Caco-2 (cell line): ENCODE results near the gene RAC2. TPM values are rescaled to one million over a fixed set of nuclear protein-coding genes. Genes with fewer than 3 reads are reported as not detected.

Experiments used
- BruUV-seq: library from RNA; stranded (reverse); fragments of 400-500 nt; replicated peaks from 2 replicates; lab custom pipeline; 2021; lab: Mats Ljungman, UMichigan
- CTCF ChIA-PET: fragments of 300-600 bp; sonication (Branson Sonifier 250); formaldehyde crosslinking; loops from one replicate; lab custom pipeline; 2022; ENCODE audit warnings: antibody characterized with exemption; lab: Charles Lee
- POLR2A ChIA-PET: fragments of 300-600 bp; sonication (Branson Sonifier 250); formaldehyde crosslinking; loops from one replicate; lab custom pipeline; 2022; ENCODE audit warnings: antibody characterized with exemption; lab: Charles Lee
- DNase-seq, 2 experiments: peaks; one replicate each; pipeline versions ENCODE4 v3.0.0 to v3.0.0-alpha.2; 2020 to 2022
- H3K27me3 ChIP-seq: replicated peaks from 2 replicates; pipeline ENCODE4 v1.6.0; 2011; ENCODE audit warnings: low read length; ENCODE audit not compliant: control insufficient read depth, insufficient read depth
- H3K36me3 ChIP-seq: 2 replicates; pipeline ENCODE4 v1.5.1; 2011; ENCODE audit warnings: low read length; ENCODE audit not compliant: control insufficient read depth, insufficient read depth
- H3K4me1 ChIP-seq: fragments of 250-450 bp; sonication (Bioruptor Pico); 2 replicates; pipeline ENCODE4 v1.5.1; 2020; ENCODE audit warnings: mild to moderate bottlenecking
- H3K4me3 ChIP-seq: 2 replicates; pipeline ENCODE4 v1.5.1; 2011; ENCODE audit warnings: low read depth, mild to moderate bottlenecking, control low read depth, low read length
- H3K9me3 ChIP-seq: fragments of 250-450 bp; sonication (Bioruptor Pico); 2 replicates; pipeline ENCODE4 v1.5.1; 2020; ENCODE audit warnings: mild to moderate bottlenecking, moderate library complexity
- H3K27ac Mint-ChIP-seq: one replicate; pipeline ENCODE4 v1.8.0; 2022; ENCODE audit warnings: mixed read lengths; ENCODE audit not compliant: unreplicated experiment
- H3K27me3 Mint-ChIP-seq: one replicate; pipeline ENCODE4 v1.8.0; 2022; ENCODE audit warnings: mixed read lengths; ENCODE audit not compliant: insufficient read depth, unreplicated experiment
- H3K36me3 Mint-ChIP-seq: one replicate; pipeline ENCODE4 v1.8.0; 2022; ENCODE audit warnings: mild to moderate bottlenecking, mixed read lengths; ENCODE audit not compliant: insufficient read depth, unreplicated experiment
- H3K4me1 Mint-ChIP-seq: one replicate; pipeline ENCODE4 v1.8.0; 2022; ENCODE audit warnings: low read depth, mixed read lengths; ENCODE audit not compliant: unreplicated experiment
- H3K4me3 Mint-ChIP-seq: one replicate; pipeline ENCODE4 v1.8.0; 2022; ENCODE audit warnings: mild to moderate bottlenecking, moderate library complexity, mixed read lengths; ENCODE audit not compliant: unreplicated experiment
- H3K9me3 Mint-ChIP-seq: one replicate; pipeline ENCODE4 v1.8.0; 2022; ENCODE audit warnings: mixed read lengths; ENCODE audit not compliant: unreplicated experiment
- CTCF ChIP-seq, 2 experiments: fragments of 200-600 bp in 1 of 2; IDR thresholded peaks; 1 replicate in 1 of 2; 2 replicates in 1 of 2; pipeline versions ENCODE4 v1.5.1 to v1.8.0; 2011 to 2022; ENCODE audit warnings: antibody characterized with exemption in 1 of 2, control low read depth in 1 of 2, inconsistent platforms in 1 of 2, low read depth in 1 of 2, low read length in 1 of 2, mild to moderate bottlenecking in 1 of 2, moderate library complexity in 1 of 2; ENCODE audit not compliant: insufficient read depth in 1 of 2, severe bottlenecking in 1 of 2, unreplicated experiment in 1 of 2
- intact Hi-C: fragments of 100-400 bp; cut with micrococcal nuclease; formaldehyde crosslinking; loops from one replicate; pipeline ENCODE4 v1.10.0; 2022; ENCODE audit not compliant: unreplicated experiment
- total RNA-seq: library from RNA; stranded (reverse); gene quantifications from 2 replicates; pipeline ENCODE4 v1.2.3, GENCODE V29; 2022

RAC2 gene
- total RNA-seq, 1 experiment from 2014 or later: 0.25 TPM

GRCh38 chr22:37199103-37199759 is 44.8 kb downstream of the RAC2 start:
- BruUV-seq: no TSS peak
- peak; percentile 89 to 95 for TF ChIP-seq CTCF (IDR thresholded peaks at IDR 0.05; ENCODE audit: insufficient read depth in 1 of 2, low read depth in 1 of 2, low read length in 1 of 2, severe bottlenecking in 1 of 2, unreplicated experiment in 1 of 2)
- Mint-ChIP-seq H3K9me3 (no peaks in the 10 kb centered on the region), H3K27me3 (no peaks in the 10 kb centered on the region), H3K27ac (peak overlapping the region; percentile 59), H3K4me1 (peaks cover 26% of the 10 kb centered on the region), H3K4me3 (peak overlapping the region; percentile 90), H3K36me3 (peaks cover 17% of the 10 kb centered on the region)
- Histone ChIP-seq H3K36me3 (no peaks in the 10 kb centered on the region), H3K27me3 (no peaks in the 10 kb centered on the region; the same call in 1 of the 2 replicates), H3K4me3 (peak overlapping the region; percentile 68), H3K9me3 (no peaks in the 10 kb centered on the region), H3K4me1 (peaks cover 48% of the 10 kb centered on the region)
- intact Hi-C loops: loop anchor here (1.0 to 10.0 kb wide), 3 partner anchors 33 to 256 kb away; no protein-coding TSS in a partner anchor
- peak; percentile 97 to 99 for DNase-seq
- POLR2A ChIA-PET: interaction anchor here (0.6 to 1.1 kb wide), 4 partner anchors 57 to 423 kb away, joined by 3 to 9 read pairs (median 4); partner anchors contain the start of genes IFT27 and KCTD17
- CTCF ChIA-PET: interaction anchor here (0.6 to 2.6 kb wide), 25 partner anchors 11 to 670 kb away, joined by 3 to 8 read pairs (median 4); partner anchors contain the start of genes IFT27 and SSTR3

- Mint-ChIP-seq H3K4me3 (peak overlapping the region; percentile 90), H3K27ac (peak overlapping the region; percentile 59), H3K36me3 (peaks cover 20% of the 10 kb centered on the region), H3K27me3 (no peaks in the 10 kb centered on the region), H3K4me1 (peaks cover 26% of the 10 kb centered on the region), H3K9me3 (no peaks in the 10 kb centered on the region)
- no peaks in the 10 kb centered on the region; the same call in 1 of the 2 replicates for H3K27me3 ChIP-seq
- peaks cover under 1% of the 10 kb centered on the region for H3K9me3 ChIP-seq
- ChIA-PET CTCF (interaction anchor here (0.7 to 2.6 kb wide), 13 partner anchors 14 to 669 kb away, joined by 3 to 8 read pairs (median 5); partner anchors contain the start of genes IFT27 and SSTR3), POLR2A (no interaction called here)
- H3K4me1 ChIP-seq: peaks cover 48% of the 10 kb centered on the region
- H3K36me3 ChIP-seq: no peaks in the 10 kb centered on the region
- peak; percentile 76 to 88 for DNase-seq
- peak; percentile 86 to 90 for TF ChIP-seq CTCF (IDR thresholded peaks at IDR 0.05; ENCODE audit: insufficient read depth in 1 of 2, low read depth in 1 of 2, low read length in 1 of 2, severe bottlenecking in 1 of 2, unreplicated experiment in 1 of 2)
- no TSS peak for BruUV-seq
- intact Hi-C loops: loop anchor here (1.0 to 10.0 kb wide), 3 partner anchors 32 to 256 kb away; no protein-coding TSS in a partner anchor
- H3K4me3 ChIP-seq: peak overlapping the region; percentile 68
Measured at GRCh38 chr22:37198258-37199102, 45.6 kb downstream of the RAC2 start.
